Endodermal cell (in vitro differentiated cells): ENCODE data around the gene LGALS7. TPM values are rescaled to one million over a fixed set of nuclear protein-coding genes. Genes with fewer than 3 reads are reported as not detected.
"Not testable (repeated sequence)": the region's sequence is repeated elsewhere in the genome, so short reads cannot be mapped to it uniquely, and the experiment has no call there.

Experiments
- DNase-seq: peaks from one replicate; pipeline ENCODE4 v3.0.0-alpha.2; 2017
- H3K27ac ChIP-seq: 2 replicates; pipeline ENCODE4 v1.5.1; 2013; ENCODE audit warnings: mild to moderate bottlenecking, low read depth, low read length, moderate library complexity
- H3K27me3 ChIP-seq: 2 replicates; pipeline ENCODE4 v1.6.1; 2013; ENCODE audit warnings: mild to moderate bottlenecking, low read length, moderate library complexity; ENCODE audit not compliant: insufficient read depth, control insufficient read depth, poor library complexity, severe bottlenecking
- H3K36me3 ChIP-seq: 2 replicates; pipeline ENCODE4 v1.7.0; 2013; ENCODE audit warnings: mild to moderate bottlenecking, low read length, moderate library complexity; ENCODE audit not compliant: control insufficient read depth, insufficient read depth
- H3K4me1 ChIP-seq: one replicate; pipeline ENCODE4 v1.7.0; 2013; ENCODE audit warnings: low read length; ENCODE audit not compliant: control insufficient read depth, insufficient read depth
- H3K4me3 ChIP-seq: 2 replicates; pipeline ENCODE4 v1.5.1; 2013; ENCODE audit warnings: mild to moderate bottlenecking, low read length, moderate library complexity
- H3K9ac ChIP-seq: 2 replicates; pipeline ENCODE4 v1.6.1; 2013; ENCODE audit warnings: mild to moderate bottlenecking, low read length, moderate library complexity; ENCODE audit not compliant: poor library complexity, severe bottlenecking; ENCODE audit errors: extremely low read depth
- H3K9me3 ChIP-seq: 2 replicates; pipeline ENCODE4 v1.6.1; 2013; ENCODE audit warnings: mild to moderate bottlenecking, low read length, moderate library complexity; ENCODE audit not compliant: control insufficient read depth
- H3K27ac Mint-ChIP-seq: 2 replicates; pipeline ENCODE4 v1.8.0; 2020; ENCODE audit warnings: mixed read lengths
- H3K27me3 Mint-ChIP-seq: 2 replicates; pipeline ENCODE4 v1.8.0; 2021; ENCODE audit warnings: mild to moderate bottlenecking, mixed read lengths; ENCODE audit not compliant: insufficient read depth
- H3K36me3 Mint-ChIP-seq: 2 replicates; pipeline ENCODE4 v1.8.0; 2020; ENCODE audit warnings: low read depth, mixed read lengths
- H3K4me1 Mint-ChIP-seq: 2 replicates; pipeline ENCODE4 v1.8.0; 2020; ENCODE audit warnings: mixed read lengths
- H3K4me3 Mint-ChIP-seq: 2 replicates; pipeline ENCODE4 v1.8.0; 2020; ENCODE audit warnings: mild to moderate bottlenecking, moderate library complexity, mixed read lengths
- H3K9me3 Mint-ChIP-seq: 2 replicates; pipeline ENCODE4 v1.8.0; 2020; ENCODE audit warnings: mild to moderate bottlenecking, mixed read lengths
- WGBS, 2 experiments: methylation state at CpG; one replicate each; pipeline versions ENCODE4 v1.1.5 to v1.1.7; 2013; ENCODE audit warnings: missing lambda C conversion rate in 2 of 2, mixed read lengths in 1 of 2; ENCODE audit not compliant: insufficient coverage in 1 of 2, insufficient read length in 1 of 2; 5-methylcytosine and 5-hydroxymethylcytosine counted together
- total RNA-seq, 2 donors: library from RNA; stranded (reverse); fragmentation: NEBNext Ultra II Directional in 1 of 2; extraction: Animal tissue kit (Norgen Biotek cat#: 25700) in 1 of 2; gene quantifications; 2 replicates in 1 of 2; 3 replicates in 1 of 2; pipeline ENCODE4 v1.2.1, GENCODE V29; 2021
- TF ChIP-seq, protein P1 (sequence below): fragments of 200-600 bp; sonication (generic); conservative IDR thresholded peaks from 2 replicates; pipeline ENCODE4 v1.5.0; 2021; ENCODE audit warnings: antibody characterized with exemption, mild to moderate bottlenecking

The LGALS7 gene
- total RNA-seq, 2 donors from 2014 or later = 1.8 TPM; not detected in 1

DNA sequence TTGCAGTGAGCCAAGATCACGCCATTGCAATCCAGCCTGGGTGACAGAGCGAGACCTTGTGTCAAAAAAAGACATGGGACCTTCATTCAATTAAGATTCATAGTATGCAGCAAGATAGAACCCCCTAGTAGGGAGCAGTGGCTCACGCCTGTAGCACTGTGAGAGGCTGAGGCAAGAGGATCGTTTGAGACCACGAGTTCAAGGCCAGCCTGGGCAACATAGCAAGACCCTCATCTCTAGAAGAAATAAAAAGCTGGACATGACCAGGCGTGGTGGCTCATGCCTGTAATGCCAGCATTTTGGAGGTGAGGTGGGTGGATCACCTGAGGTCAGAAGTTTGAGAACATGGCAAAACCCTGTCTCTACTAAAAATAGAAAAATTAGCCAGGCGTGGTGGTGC lies 7.1 kb upstream of the LGALS7 start:
- Histone ChIP-seq H3K27ac (no peak overlapping the region), H3K9me3 (no peaks in the 10 kb centered on the region), H3K4me1 (no peaks in the 10 kb centered on the region), H3K36me3 (no peaks in the 10 kb centered on the region), H3K9ac (no peak overlapping the region), H3K27me3 (no peaks in the 10 kb centered on the region), H3K4me3 (no peak overlapping the region)
- H3K9me3 Mint-ChIP-seq = no peaks in the 10 kb centered on the region
- H3K27ac Mint-ChIP-seq = no peak overlapping the region
- H3K27me3 Mint-ChIP-seq = peaks cover 4% of the 10 kb centered on the region
- 95 to 98% methylated on average over 6 to 7 of the region's 7 CpGs for whole genome bisulfite sequencing, 2 experiments
- H3K4me3 Mint-ChIP-seq = no peak overlapping the region
- no peaks in the 10 kb centered on the region for H3K36me3 Mint-ChIP-seq
- TF ChIP-seq, protein P1, sequence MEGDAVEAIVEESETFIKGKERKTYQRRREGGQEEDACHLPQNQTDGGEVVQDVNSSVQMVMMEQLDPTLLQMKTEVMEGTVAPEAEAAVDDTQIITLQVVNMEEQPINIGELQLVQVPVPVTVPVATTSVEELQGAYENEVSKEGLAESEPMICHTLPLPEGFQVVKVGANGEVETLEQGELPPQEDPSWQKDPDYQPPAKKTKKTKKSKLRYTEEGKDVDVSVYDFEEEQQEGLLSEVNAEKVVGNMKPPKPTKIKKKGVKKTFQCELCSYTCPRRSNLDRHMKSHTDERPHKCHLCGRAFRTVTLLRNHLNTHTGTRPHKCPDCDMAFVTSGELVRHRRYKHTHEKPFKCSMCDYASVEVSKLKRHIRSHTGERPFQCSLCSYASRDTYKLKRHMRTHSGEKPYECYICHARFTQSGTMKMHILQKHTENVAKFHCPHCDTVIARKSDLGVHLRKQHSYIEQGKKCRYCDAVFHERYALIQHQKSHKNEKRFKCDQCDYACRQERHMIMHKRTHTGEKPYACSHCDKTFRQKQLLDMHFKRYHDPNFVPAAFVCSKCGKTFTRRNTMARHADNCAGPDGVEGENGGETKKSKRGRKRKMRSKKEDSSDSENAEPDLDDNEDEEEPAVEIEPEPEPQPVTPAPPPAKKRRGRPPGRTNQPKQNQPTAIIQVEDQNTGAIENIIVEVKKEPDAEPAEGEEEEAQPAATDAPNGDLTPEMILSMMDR = no peak
- H3K4me1 Mint-ChIP-seq = peaks cover 3% of the 10 kb centered on the region
- no peak for DNase-seq

DNA sequence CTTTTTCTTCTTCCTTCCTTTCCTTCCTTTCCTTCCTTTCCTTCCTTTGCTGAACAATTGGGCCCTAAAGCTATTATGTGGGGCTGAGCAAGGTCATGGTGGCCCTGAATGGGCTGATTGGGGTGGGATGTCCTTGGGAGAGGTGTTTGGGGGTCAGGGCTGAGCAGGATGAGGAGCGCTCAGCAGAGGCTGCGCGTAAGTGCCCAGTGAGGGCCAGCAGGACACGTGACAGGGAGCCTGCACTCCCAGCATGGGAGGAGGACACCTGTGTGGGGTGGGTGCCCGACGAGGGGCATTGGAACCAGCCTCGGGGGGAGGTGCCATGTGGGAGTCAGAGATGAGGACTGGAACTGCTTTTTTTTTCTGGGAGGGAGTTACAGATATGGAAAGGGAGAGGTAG lies 5.4 kb upstream of the LGALS7 start:
- Histone ChIP-seq H3K4me1 (no peaks in the 10 kb centered on the region), H3K9ac (no peak overlapping the region), H3K27ac (no peak overlapping the region), H3K36me3 (no peaks in the 10 kb centered on the region), H3K9me3 (no peaks in the 10 kb centered on the region), H3K27me3 (no peaks in the 10 kb centered on the region), H3K4me3 (no peak overlapping the region)
- Mint-ChIP-seq H3K27me3 (peaks cover 4% of the 10 kb centered on the region), H3K4me1 (peaks cover 3% of the 10 kb centered on the region), H3K36me3 (no peaks in the 10 kb centered on the region), H3K4me3 (no peak overlapping the region), H3K9me3 (no peaks in the 10 kb centered on the region), H3K27ac (no peak overlapping the region)
- WGBS, 2 experiments = 76 to 83% methylated on average over 4 to 7 of the region's 7 CpGs
- DNase-seq = no peak
- TF ChIP-seq, protein P1 = no peak

DNA sequence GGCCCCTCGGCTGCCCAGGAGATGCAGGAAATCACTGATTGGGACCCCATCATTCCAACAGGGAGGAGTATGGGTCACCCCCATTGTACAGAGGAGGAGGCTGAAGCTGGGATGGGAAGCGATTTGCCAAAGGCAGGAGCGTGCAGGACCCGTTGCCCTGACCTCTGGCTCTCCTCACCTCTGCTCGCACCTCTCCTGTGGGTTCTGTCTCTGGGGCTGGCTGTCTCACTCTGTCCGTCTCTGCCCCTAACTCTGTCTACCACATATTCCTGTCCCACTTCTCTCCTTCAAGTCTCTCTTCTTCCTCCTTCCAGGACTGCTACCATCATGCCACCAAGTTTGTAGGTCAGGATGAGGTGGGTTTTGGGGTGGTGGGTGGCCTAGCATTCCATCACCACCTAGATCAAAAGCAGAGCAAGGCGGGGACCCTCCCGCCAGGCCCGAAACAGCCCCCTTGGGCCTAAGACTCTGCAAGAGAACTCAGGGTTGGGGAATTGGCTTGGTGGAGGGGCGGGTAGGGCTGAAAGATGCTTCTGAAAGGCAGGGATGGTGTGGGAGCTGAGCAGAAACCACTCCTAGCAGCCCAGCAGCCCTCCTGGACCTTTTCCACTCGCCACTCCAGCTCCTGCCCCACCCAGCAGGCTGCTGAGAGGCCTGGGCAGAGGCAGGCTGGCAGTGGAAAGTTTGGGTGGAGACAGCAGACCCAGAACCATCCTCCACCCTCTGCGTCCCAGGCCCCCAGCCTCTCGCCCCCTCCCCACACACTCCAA lies 1.0 kb upstream of the LGALS7 start:
- Histone ChIP-seq H3K9me3 (no peaks in the 10 kb centered on the region), H3K36me3 (no peaks in the 10 kb centered on the region), H3K27ac (no peak overlapping the region), H3K4me3 (no peak overlapping the region), H3K27me3 (no peaks in the 10 kb centered on the region), H3K4me1 (no peaks in the 10 kb centered on the region), H3K9ac (no peak overlapping the region)
- 82 to 94% methylated on average over 4 to 13 of the region's 13 CpGs for WGBS, 2 experiments
- Mint-ChIP-seq H3K4me1 (no peaks in the 10 kb centered on the region), H3K36me3 (no peaks in the 10 kb centered on the region), H3K4me3 (no peak overlapping the region), H3K27me3 (no peaks in the 10 kb centered on the region), H3K9me3 (no peaks in the 10 kb centered on the region), H3K27ac (no peak overlapping the region)
- DNase-seq = no peak
- TF ChIP-seq, protein P1 = no peak

DNA sequence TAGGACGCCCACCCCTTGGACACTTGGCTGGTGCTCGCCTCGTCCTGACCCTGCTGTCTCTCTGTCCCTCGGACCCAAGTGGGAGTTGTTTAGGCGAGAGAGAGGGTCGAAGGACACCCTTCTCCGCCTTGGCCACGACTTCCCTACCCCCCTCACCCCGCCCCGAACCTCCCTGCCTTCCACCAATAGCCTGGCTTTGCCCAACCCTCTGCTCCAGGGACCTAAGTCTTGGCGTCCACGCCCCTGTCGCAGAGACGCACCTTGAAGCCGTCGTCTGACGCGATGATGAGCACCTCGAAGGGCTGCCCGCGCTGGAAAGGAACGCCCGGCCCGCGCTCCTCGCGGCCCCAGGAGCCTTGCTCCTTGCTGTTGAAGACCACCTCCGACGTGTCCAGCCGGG lies 1.7 kb downstream of the LGALS7 start:
- not testable (repeated sequence) for H3K9me3 ChIP-seq, H3K9me3 Mint-ChIP-seq, H3K27ac ChIP-seq, H3K36me3 ChIP-seq, H3K27me3 Mint-ChIP-seq, H3K9ac ChIP-seq, H3K4me3 Mint-ChIP-seq, H3K4me1 ChIP-seq, H3K36me3 Mint-ChIP-seq, H3K27me3 ChIP-seq, H3K27ac Mint-ChIP-seq, H3K4me1 Mint-ChIP-seq, H3K4me3 ChIP-seq, DNase-seq
- WGBS, 2 experiments = no CpG with 5 or more reads among the region's 30 CpGs

DNA sequence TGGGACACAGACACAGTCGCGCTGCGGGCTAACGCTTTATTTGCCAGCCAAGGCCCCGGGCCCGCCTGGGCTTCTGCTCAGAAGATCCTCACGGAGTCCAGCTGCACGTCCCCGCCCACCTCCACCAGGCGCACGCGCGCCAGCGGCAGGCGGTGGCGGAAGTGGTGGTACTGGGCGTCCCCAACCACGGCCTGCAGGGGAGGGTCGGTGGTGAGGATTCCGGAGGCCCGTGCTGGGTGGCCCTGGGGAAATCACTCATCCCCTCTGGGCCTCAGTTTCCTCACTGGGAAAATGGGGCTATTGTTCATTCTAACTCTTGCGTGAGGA lies 2.4 kb downstream of the LGALS7 start:
- H3K9ac ChIP-seq, H3K4me3 Mint-ChIP-seq, H3K36me3 Mint-ChIP-seq, H3K4me1 ChIP-seq, H3K27ac ChIP-seq, DNase-seq, H3K4me3 ChIP-seq, H3K9me3 ChIP-seq, H3K27me3 ChIP-seq, H3K27ac Mint-ChIP-seq, H3K9me3 Mint-ChIP-seq, H3K4me1 Mint-ChIP-seq, H3K36me3 ChIP-seq, H3K27me3 Mint-ChIP-seq: not testable (repeated sequence)
- 86% methylated on average over 1 of the region's 22 CpGs; no CpG with 5 or more reads in 1 of the 2 experiments for WGBS, 2 experiments
